8988T (cell line): ENCODE results near the gene PLCL1.

ENCODE experiments used
- DNase-seq: peaks from one replicate; pipeline ENCODE4 v3.0.0; 2011

Gene PLCL1

GRCh38 chr2:197965756-197966155 is 161.4 kb downstream of the PLCL1 start:
- DNase-seq: no peak

- no peak for DNase-seq
Measured at GRCh38 chr2:197969391-197969893, 165.0 kb downstream of the PLCL1 start.

- no peak for DNase-seq
Measured at GRCh38 chr2:197972061-197972460, 167.7 kb downstream of the PLCL1 start.

GRCh38 chr2:197972587-197972986 is 168.2 kb downstream of the PLCL1 start:
- no peak for DNase-seq

GRCh38 chr2:197973772-197974171 is 169.4 kb downstream of the PLCL1 start:
- no peak for DNase-seq

- no peak for DNase-seq
Measured at GRCh38 chr2:197975931-197976519, 171.6 kb downstream of the PLCL1 start.

GRCh38 chr2:197978971-197979370 is 174.6 kb downstream of the PLCL1 start:
- no peak for DNase-seq

GRCh38 chr2:197982565-197982964 is 178.2 kb downstream of the PLCL1 start:
- DNase-seq: no peak

GRCh38 chr2:197985029-197985638 is 180.7 kb downstream of the PLCL1 start:
- DNase-seq: no peak

- DNase-seq: no peak
Measured at GRCh38 chr2:197986977-197987376, 182.6 kb downstream of the PLCL1 start.

GRCh38 chr2:197990356-197990755 is 186.0 kb downstream of the PLCL1 start:
- DNase-seq: no peak

- no peak for DNase-seq
Measured at GRCh38 chr2:197992482-197993133, 188.2 kb downstream of the PLCL1 start.

- no peak for DNase-seq
Measured at GRCh38 chr2:197993363-197993762, 189.0 kb downstream of the PLCL1 start.

GRCh38 chr2:197993830-197994229 is 189.4 kb downstream of the PLCL1 start:
- DNase-seq: no peak

- no peak for DNase-seq
Measured at GRCh38 chr2:197994751-197995150, 190.4 kb downstream of the PLCL1 start.

- DNase-seq: no peak
Measured at GRCh38 chr2:197996583-197996982, 192.2 kb downstream of the PLCL1 start.

- no peak for DNase-seq
Measured at GRCh38 chr2:197997083-197997541, 192.7 kb downstream of the PLCL1 start.

GRCh38 chr2:197998702-197999101 is 194.3 kb downstream of the PLCL1 start:
- no peak for DNase-seq

- no peak for DNase-seq
Measured at GRCh38 chr2:198000417-198000816, 196.0 kb downstream of the PLCL1 start.

- no peak for DNase-seq
Measured at GRCh38 chr2:198004173-198004572, 199.8 kb downstream of the PLCL1 start.

- DNase-seq: no peak
Measured at GRCh38 chr2:198004921-198005829, 200.8 kb downstream of the PLCL1 start.

GRCh38 chr2:198006733-198007132 is 202.3 kb downstream of the PLCL1 start:
- no peak for DNase-seq

- no peak for DNase-seq
Measured at GRCh38 chr2:198008230-198008629, 203.8 kb downstream of the PLCL1 start.
